ELR (cell line): ENCODE results near the gene RNF113B.

Experiments
- DNase-seq: peaks from one replicate; pipeline ENCODE4 v3.0.0-alpha.2; 2015; ENCODE audit warnings: low read depth

The RNF113B gene

GRCh38 chr13:98141091-98141490 lies 36.0 kb downstream of the RNF113B start:
- DNase-seq, result no peak

DNA sequence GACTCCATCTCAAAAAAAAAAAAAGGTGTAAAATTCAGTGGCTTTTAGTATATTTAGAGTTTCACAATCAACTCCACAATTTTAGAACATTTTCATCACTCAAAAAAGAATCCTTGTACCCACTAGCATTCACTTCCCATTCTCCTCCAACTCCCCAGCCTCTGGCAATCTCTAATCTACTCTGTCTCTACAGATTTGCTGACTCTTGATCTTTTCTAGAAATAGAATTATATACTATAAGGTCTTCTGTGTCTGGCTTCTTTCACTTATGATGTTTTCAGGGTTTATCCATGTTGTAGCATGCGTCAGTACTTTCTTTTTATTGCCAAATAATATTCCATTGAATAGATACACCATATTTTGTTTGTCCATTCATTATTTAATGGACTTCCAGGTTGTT lies 42.2 kb downstream of the RNF113B start:
- no peak for DNase-seq

DNA sequence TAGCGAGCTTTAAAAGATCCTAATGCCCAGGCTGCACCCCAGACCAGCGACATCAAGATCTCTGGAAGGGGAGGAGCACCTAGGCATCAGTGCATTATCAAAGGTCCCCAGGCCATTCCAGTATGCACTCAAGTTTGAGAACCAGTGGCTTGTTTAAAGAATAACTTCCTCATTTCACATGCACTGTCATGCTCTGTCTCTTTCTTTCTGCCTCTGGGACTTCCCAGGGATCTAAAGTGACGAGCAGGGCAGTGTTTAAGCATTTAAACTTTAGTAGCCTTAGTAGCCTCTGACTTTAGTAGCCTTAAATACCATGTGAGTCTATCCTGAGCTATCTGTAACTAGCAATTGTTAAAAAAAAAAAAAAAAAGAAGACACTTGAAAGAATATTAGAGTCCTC lies 43.1 kb downstream of the RNF113B start:
- DNase-seq, result no peak

DNA sequence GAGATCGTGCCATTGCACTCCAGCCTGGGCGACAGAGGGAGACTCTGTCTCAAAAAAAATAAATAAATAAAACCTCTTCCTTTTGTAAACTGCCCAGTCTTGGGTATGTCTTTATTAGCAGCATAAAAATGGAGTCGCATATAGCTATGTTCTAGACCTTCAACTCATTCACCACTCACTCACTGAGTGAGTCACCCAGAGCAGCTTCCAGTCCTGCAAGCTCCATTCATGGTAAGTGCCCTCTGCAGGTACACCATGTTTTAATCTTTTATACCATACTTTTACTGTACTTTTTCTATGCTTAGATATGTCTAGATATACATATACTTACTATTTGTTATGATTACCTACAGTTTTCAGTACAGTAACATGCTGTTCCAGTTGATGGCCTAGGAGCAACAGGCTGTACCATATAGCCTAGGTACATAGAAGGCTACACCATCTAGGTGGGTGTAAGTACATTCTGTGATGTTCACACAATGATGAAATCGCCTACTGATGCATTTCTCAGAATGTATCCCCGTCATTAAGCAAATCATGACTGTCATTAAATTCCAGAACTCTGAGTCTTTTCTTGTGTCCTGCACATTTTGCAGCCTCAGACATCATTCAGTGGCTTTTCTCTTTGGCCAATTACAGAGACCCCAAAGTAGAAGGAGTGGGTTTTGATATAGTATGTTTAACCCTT lies 47.9 kb downstream of the RNF113B start:
- peak; percentile 70 for DNase-seq
